Tibial nerve (tissue), 4 donors: ENCODE data around the gene ANKS6. TPM values are rescaled to one million over a fixed set of nuclear protein-coding genes. Genes with fewer than 3 reads are reported as not detected.

ENCODE experiments used
- DNase-seq, 2 donors: peaks; one replicate each; pipeline ENCODE4 v3.0.0-alpha.2; 2019; ENCODE audit warnings: low spot score in 2 of 2
- H3K27ac ChIP-seq, 4 donors: fragments of 200-600 bp; sonication (generic) in 3 of 4; one replicate each; pipeline ENCODE4 v1.5.1; 2017 to 2019; ENCODE audit warnings: mild to moderate bottlenecking in 1 of 4
- H3K27me3 ChIP-seq, 2 donors: fragments of 200-600 bp; sonication (generic) in 1 of 2; one replicate each; pipeline versions ENCODE4 v1.5.1 to v1.6.0; 2017 to 2019
- H3K36me3 ChIP-seq, 3 donors: fragments of 200-600 bp; sonication (generic); one replicate each; pipeline ENCODE4 v1.5.1; 2018 to 2019
- H3K4me1 ChIP-seq, 4 donors: fragments of 200-600 bp; sonication (generic) in 3 of 4; one replicate each; pipeline ENCODE4 v1.5.1; 2017 to 2019
- H3K4me3 ChIP-seq, 4 donors: fragments of 200-600 bp; sonication (generic) in 3 of 4; one replicate each; pipeline ENCODE4 v1.5.1; 2017 to 2019; ENCODE audit warnings: mild to moderate bottlenecking in 1 of 4, moderate library complexity in 1 of 4
- H3K9me3 ChIP-seq, 4 donors: fragments of 200-600 bp; sonication (generic) in 3 of 4; one replicate each; pipeline ENCODE4 v1.5.1; 2017 to 2019
- CTCF ChIP-seq, 5 experiments: fragments of 200-600 bp in 3 of 5; fragments of 450-650 bp in 2 of 5; sonication (generic) in 3 of 5; IDR thresholded peaks; one replicate each; pipeline ENCODE4 v1.5.1; 2016 to 2019; ENCODE audit warnings: antibody characterized with exemption in 5 of 5, mild to moderate bottlenecking in 3 of 5, moderate library complexity in 2 of 5
- EP300 ChIP-seq, 2 donors: sonication (generic); formaldehyde crosslinking; IDR thresholded peaks; one replicate each; pipeline ENCODE4 v1.6.1; 2017; ENCODE audit warnings: antibody characterized with exemption in 2 of 2, mild to moderate bottlenecking in 1 of 2
- POLR2A ChIP-seq, 2 donors: fragments of 450-650 bp; IDR thresholded peaks; one replicate each; pipeline ENCODE4 v1.6.1; 2017; ENCODE audit warnings: antibody characterized with exemption in 2 of 2, mild to moderate bottlenecking in 2 of 2, moderate library complexity in 2 of 2
- WGBS, 2 donors: methylation state at CpG; one replicate each; pipeline ENCODE4 v1.1.5; 2018; 5-methylcytosine and 5-hydroxymethylcytosine counted together
- total RNA-seq, 4 donors: library from RNA; depleted of rRNA; stranded (reverse); fragments of >200 nt; gene quantifications; one replicate each; pipeline ENCODE4 v1.1.0, GENCODE V29; 2016

ANKS6 gene
- total RNA-seq, 4 donors from 2014 or later = 13.8 to 46.2 (median 27.9) TPM

GRCh38 chr9:98724810-98725530 is 71.4 kb downstream of the ANKS6 start:
- WGBS, 2 donors = 58 to 63% methylated on average over 5 of the region's 5 CpGs
- Histone ChIP-seq H3K27ac (no peak overlapping the region), H3K36me3 (no peaks in the 10 kb centered on the region), H3K9me3 (peaks cover 0 to 15% (median 0%) of the 10 kb centered on the region in 4 donors), H3K27me3 (no peaks in the 10 kb centered on the region), H3K4me3 (no peak overlapping the region), H3K4me1 (peaks cover 0 to 3% (median 0%) of the 10 kb centered on the region in 4 donors)
- TF ChIP-seq EP300 (IDR thresholded peaks at IDR 0.05) (no peak), POLR2A (IDR thresholded peaks at IDR 0.05) (no peak), CTCF (IDR thresholded peaks at IDR 0.05) (no peak)
- DNase-seq = no peak

GRCh38 chr9:98721643-98722042 is 74.7 kb downstream of the ANKS6 start:
- Histone ChIP-seq H3K36me3 (no peaks in the 10 kb centered on the region), H3K4me3 (no peak overlapping the region), H3K4me1 (peaks cover 0 to 3% (median 0%) of the 10 kb centered on the region in 4 donors), H3K27ac (no peak overlapping the region), H3K27me3 (no peaks in the 10 kb centered on the region), H3K9me3 (peaks cover 0 to 15% (median 0%) of the 10 kb centered on the region in 4 donors)
- WGBS, 2 donors = 89 to 96% methylated on average over 2 of the region's 2 CpGs
- no peak for DNase-seq
- TF ChIP-seq EP300 (IDR thresholded peaks at IDR 0.05) = no peak
- no peak for TF ChIP-seq POLR2A (IDR thresholded peaks at IDR 0.05)
- no peak for TF ChIP-seq CTCF (IDR thresholded peaks at IDR 0.05)

- Histone ChIP-seq H3K9me3 (peaks cover 0 to 15% (median 0%) of the 10 kb centered on the region in 4 donors), H3K27ac (no peak overlapping the region), H3K36me3 (no peaks in the 10 kb centered on the region), H3K4me3 (no peak overlapping the region), H3K27me3 (no peaks in the 10 kb centered on the region), H3K4me1 (no peaks in the 10 kb centered on the region)
- DNase-seq = no peak
- no peak for TF ChIP-seq EP300 (IDR thresholded peaks at IDR 0.05)
- TF ChIP-seq CTCF (IDR thresholded peaks at IDR 0.05) = no peak
- TF ChIP-seq POLR2A (IDR thresholded peaks at IDR 0.05) = no peak
- 75 to 86% methylated on average over 4 of the region's 4 CpGs for WGBS, 2 donors
Measured at GRCh38 chr9:98720402-98720801, 76.0 kb downstream of the ANKS6 start.

GRCh38 chr9:98719055-98719454 is 77.3 kb downstream of the ANKS6 start:
- no peak overlapping the region for H3K4me3 ChIP-seq
- no peak overlapping the region for H3K27ac ChIP-seq
- 59 to 61% methylated on average over 2 of the region's 2 CpGs for WGBS, 2 donors
- no peak for DNase-seq
- TF ChIP-seq CTCF (IDR thresholded peaks at IDR 0.05) = no peak
- TF ChIP-seq EP300 (IDR thresholded peaks at IDR 0.05) = no peak
- TF ChIP-seq POLR2A (IDR thresholded peaks at IDR 0.05) = no peak
- H3K36me3 ChIP-seq = no peaks in the 10 kb centered on the region
- H3K27me3 ChIP-seq = no peaks in the 10 kb centered on the region
- H3K4me1 ChIP-seq = no peaks in the 10 kb centered on the region
- peaks cover 0 to 9% (median 0%) of the 10 kb centered on the region in 4 donors for H3K9me3 ChIP-seq

GRCh38 chr9:98714833-98715232 is 81.5 kb downstream of the ANKS6 start:
- no peaks in the 10 kb centered on the region for H3K9me3 ChIP-seq
- WGBS, 2 donors = 39 to 48% methylated on average over 1 of the region's 1 CpG
- no peak overlapping the region for H3K4me3 ChIP-seq
- DNase-seq = no peak
- H3K27me3 ChIP-seq = peaks cover 0 to 26% of the 10 kb centered on the region in 2 donors
- no peaks in the 10 kb centered on the region for H3K4me1 ChIP-seq
- TF ChIP-seq EP300 (IDR thresholded peaks at IDR 0.05) (no peak), CTCF (IDR thresholded peaks at IDR 0.05) (no peak), POLR2A (IDR thresholded peaks at IDR 0.05) (no peak)
- H3K27ac ChIP-seq = no peak overlapping the region
- no peaks in the 10 kb centered on the region for H3K36me3 ChIP-seq
